Activated naive CD4-positive, alpha-beta T cell treated with anti-CD3 and anti-CD28 coated beads, Interleukin-2, amount 50 U/mL, for 72 hours (primary cell): Measurements from ENCODE around the gene ADIG. TPM values are rescaled to one million over a fixed set of nuclear protein-coding genes. Genes with fewer than 3 reads are reported as not detected.
A peak's percentile ranks its signal among the peaks of the same experiment; 100 is the strongest.

Experiments used
- ATAC-seq, 2 donors: fragments of 150-1000 bp; cut with Tn5 transposase; 2 replicates each; pipeline ENCODE4 v1.10.0; 2021; ENCODE audit warnings: mild to moderate bottlenecking in 2 of 2, moderate library complexity in 2 of 2
- DNase-seq, 2 donors: peaks; one replicate each; pipeline ENCODE4 v3.0.0; 2021 to 2022; ENCODE audit warnings: low spot score in 2 of 2
- H3K27ac Mint-ChIP-seq, 2 donors: one replicate each; pipeline ENCODE4 v1.8.0; 2022; ENCODE audit warnings: mild to moderate bottlenecking in 2 of 2, mixed read lengths in 2 of 2
- H3K36me3 Mint-ChIP-seq, 2 donors: one replicate each; pipeline ENCODE4 v1.8.0; 2022; ENCODE audit warnings: mixed read lengths in 2 of 2
- H3K9me3 Mint-ChIP-seq, 2 donors: one replicate each; pipeline ENCODE4 v1.8.0; 2022; ENCODE audit warnings: mixed read lengths in 2 of 2
- total RNA-seq, 2 donors: library from RNA; stranded (reverse); gene quantifications; one replicate each; pipeline ENCODE4 v1.2.3, GENCODE V29; 2022

Gene ADIG
- not detected for total RNA-seq

GRCh38 chr20:38581013-38581412 lies at the start of gene ADIG:
ADIG (plus strand) TSS chr20:38581197; CDS start chr20:38581251, 54 bp downstream.
- Mint-ChIP-seq H3K27ac (peak within 1 kb of the TSS; percentile 31 to 78), H3K9me3 (no peaks in the 10 kb centered on the region), H3K36me3 (no peaks in the 10 kb centered on the region)
- ATAC-seq, result no peak
- no peak for DNase-seq

DNA sequence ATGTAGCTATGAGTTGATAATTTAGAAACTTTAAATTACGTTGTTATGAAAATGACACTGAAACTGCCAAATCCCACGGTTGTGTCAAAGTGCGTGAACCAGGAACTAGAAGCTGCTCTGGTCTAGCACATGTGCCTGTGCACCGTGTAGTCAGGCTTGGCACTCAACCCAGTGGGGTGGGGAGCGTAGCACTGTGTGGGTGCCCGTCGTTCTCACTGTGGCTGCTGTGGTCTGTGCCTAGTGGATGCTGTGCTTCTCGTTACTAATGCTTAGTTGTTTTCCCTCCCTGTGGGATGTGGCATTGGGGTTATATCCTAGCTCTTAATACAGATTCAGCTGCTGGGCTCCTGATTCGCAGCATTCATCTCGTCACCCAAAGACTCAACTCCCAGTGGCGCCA lies 46.2 kb upstream of the ADIG start:
- no peak for DNase-seq
- ATAC-seq, result peak in 1 of 2 donors; percentile 37
- H3K9me3 Mint-ChIP-seq, result no peaks in the 10 kb centered on the region
- peak overlapping the region in 1 of 2 donors; percentile 65 for H3K27ac Mint-ChIP-seq
- H3K36me3 Mint-ChIP-seq, result peaks cover 9 to 18% of the 10 kb centered on the region in 2 donors

DNA sequence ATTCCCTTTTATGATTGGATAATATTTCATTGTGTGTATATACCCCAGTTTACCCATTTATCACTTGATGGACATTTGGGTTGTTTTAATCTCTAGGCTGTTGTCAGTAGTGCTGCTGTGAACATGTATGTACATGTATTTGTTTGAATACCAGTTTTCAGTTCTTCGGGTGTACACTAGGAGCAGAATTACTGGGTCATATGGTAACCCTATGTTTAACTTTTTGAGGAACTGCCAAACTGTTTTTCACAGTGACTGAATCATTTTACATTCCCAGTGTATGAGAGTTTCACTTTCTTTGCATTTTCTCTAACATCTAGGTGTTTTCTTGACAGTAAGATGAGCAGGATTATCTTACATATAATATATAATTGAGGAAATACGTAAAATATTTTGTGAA lies 44.7 kb upstream of the ADIG start:
- ATAC-seq, result no peak
- Mint-ChIP-seq H3K27ac (peak overlapping the region in 1 of 2 donors; percentile 91), H3K9me3 (no peaks in the 10 kb centered on the region), H3K36me3 (peaks cover 9 to 18% of the 10 kb centered on the region in 2 donors)
- no peak for DNase-seq

GRCh38 chr20:38537176-38537575 lies 43.8 kb upstream of the ADIG start:
- Mint-ChIP-seq H3K36me3 (peaks cover 15 to 23% of the 10 kb centered on the region in 2 donors), H3K27ac (peak overlapping the region in 1 of 2 donors; percentile 51), H3K9me3 (no peaks in the 10 kb centered on the region)
- ATAC-seq, result no peak
- DNase-seq, result no peak

DNA sequence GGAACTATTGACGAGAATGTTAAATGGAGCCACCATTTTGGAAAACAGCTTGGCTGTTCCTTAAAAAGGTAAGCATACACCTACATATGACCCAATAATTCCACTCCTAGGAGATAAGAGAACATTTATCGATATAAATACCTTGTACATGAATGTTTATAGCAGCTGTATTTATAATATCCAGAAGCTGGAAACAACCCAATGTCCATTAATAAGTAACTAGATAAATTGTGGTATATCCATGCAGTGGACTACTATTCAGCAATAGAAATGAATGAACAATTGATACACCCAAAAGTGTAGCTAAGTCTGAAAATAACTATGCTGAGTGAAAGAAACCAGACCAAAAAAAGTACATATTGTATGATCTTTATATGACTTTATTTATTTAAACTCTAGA lies 42.2 kb upstream of the ADIG start:
- peak overlapping the region in 1 of 2 donors; percentile 51 for H3K27ac Mint-ChIP-seq
- H3K36me3 Mint-ChIP-seq, result peaks cover 19 to 23% of the 10 kb centered on the region in 2 donors
- ATAC-seq (no peak), DNase-seq (no peak)
- H3K9me3 Mint-ChIP-seq, result no peaks in the 10 kb centered on the region

DNA sequence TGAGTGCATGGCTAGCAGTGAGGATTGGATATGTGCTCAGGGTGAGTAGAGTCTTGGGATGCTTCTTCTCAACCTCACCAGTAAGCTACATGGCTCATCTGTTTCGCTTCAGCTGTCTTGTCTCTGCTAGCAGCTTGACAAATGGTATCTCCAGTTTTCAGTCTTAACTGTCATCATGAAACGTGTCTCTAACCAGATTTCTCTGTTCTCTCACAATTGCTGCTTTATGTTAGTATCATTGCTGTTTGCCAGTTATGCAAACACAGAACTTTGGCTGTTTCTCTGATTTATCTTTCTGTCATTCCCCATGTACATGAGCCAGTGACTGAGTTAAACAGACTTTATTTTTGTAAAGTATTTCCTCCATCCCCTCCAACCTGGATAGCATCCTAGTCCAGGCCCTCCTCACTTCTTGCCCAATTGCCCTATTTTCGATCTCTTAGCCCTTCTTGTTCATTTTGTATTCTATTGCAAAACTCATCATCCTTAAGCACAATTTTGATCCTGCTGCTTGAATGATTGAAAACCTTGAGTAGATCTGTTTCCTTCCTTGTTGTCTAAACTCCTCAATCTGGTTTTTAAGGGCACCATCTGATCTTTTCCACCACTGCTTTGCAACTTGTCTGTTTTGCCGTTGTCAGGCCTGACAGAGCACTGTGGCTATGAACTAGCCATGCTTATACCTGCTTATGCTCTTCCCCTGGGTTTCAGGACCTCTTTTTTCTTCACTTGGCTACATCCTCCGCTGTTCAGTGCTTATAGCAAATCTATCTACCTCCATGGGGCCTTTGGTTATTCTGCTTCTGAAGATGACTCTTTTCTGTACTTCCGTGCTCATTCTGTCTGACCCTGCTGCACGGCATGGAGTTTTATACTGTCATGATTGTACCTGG lies 37.7 kb upstream of the ADIG start:
- ATAC-seq, result no peak
- H3K27ac Mint-ChIP-seq, result peak overlapping the region in 1 of 2 donors; percentile 31
- no peak for DNase-seq
- H3K9me3 Mint-ChIP-seq, result no peaks in the 10 kb centered on the region
- H3K36me3 Mint-ChIP-seq, result peaks cover 6 to 11% of the 10 kb centered on the region in 2 donors

DNA sequence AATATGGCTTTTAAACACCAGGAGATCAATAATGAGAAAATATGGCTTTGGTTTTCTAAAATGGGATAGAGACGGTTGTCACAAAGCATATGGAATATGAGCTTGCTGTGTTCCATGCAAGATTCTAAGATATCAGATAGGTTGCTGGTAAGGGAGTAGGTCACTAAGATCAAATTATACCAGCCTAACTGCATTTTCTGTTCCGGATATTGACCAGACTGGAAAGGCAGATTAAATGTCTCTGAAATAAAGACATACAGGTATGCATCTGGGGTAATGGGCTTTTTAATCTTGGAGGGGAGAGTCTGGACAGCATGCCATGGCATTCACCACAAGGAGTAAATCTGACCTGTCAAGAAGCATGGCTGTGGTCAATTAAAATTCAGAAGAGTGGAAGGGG lies 35.2 kb upstream of the ADIG start:
- H3K9me3 Mint-ChIP-seq, result no peaks in the 10 kb centered on the region
- no peak for ATAC-seq
- DNase-seq, result no peak
- H3K27ac Mint-ChIP-seq, result no peak overlapping the region
- peaks cover 6 to 11% of the 10 kb centered on the region in 2 donors for H3K36me3 Mint-ChIP-seq

- no peak for DNase-seq
- no peak for ATAC-seq
- H3K9me3 Mint-ChIP-seq, result no peaks in the 10 kb centered on the region
- peaks cover 0 to 6% of the 10 kb centered on the region in 2 donors for H3K36me3 Mint-ChIP-seq
- peak overlapping the region in 1 of 2 donors; percentile 61 for H3K27ac Mint-ChIP-seq
These were observed 33.5 kb upstream of the ADIG start for GRCh38 chr20:38547288-38548085.

- ATAC-seq (no peak), DNase-seq (no peak)
- Mint-ChIP-seq H3K27ac (no peak overlapping the region), H3K36me3 (peaks cover 0 to 4% of the 10 kb centered on the region in 2 donors), H3K9me3 (no peaks in the 10 kb centered on the region)
These were observed 32.5 kb upstream of the ADIG start for GRCh38 chr20:38548356-38549083.

- Mint-ChIP-seq H3K27ac (no peak overlapping the region), H3K36me3 (no peaks in the 10 kb centered on the region), H3K9me3 (no peaks in the 10 kb centered on the region)
- ATAC-seq, result no peak
- no peak for DNase-seq
These were observed 30.7 kb upstream of the ADIG start for GRCh38 chr20:38550274-38550673.

- Mint-ChIP-seq H3K9me3 (no peaks in the 10 kb centered on the region), H3K27ac (no peak overlapping the region), H3K36me3 (no peaks in the 10 kb centered on the region)
- no peak for ATAC-seq
- DNase-seq, result no peak
These were observed 29.9 kb upstream of the ADIG start for GRCh38 chr20:38551056-38551626.

- Mint-ChIP-seq H3K36me3 (peaks cover 0 to 8% of the 10 kb centered on the region in 2 donors), H3K9me3 (no peaks in the 10 kb centered on the region), H3K27ac (no peak overlapping the region)
- no peak for ATAC-seq
- no peak for DNase-seq
These were observed 26.0 kb upstream of the ADIG start for GRCh38 chr20:38554986-38555385.

DNA sequence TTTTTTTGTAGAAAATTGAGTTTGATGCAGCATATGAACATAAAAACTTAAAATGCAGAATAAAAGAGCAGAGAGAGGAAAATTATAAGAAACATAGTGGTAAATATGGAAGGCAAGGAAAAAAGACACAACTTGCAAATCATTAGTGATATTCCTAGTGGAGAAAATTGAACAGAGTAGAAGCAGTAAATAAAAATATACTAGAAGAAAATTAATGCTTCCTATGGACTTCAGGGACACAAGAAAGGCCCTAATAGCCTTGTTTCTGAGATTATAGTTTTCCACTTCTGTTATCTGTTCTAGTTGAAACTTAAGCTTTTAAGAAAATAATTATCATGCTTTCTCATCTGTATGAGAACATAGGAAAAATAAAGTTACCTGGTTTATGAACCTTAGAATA lies 25.6 kb upstream of the ADIG start:
- DNase-seq (no peak), ATAC-seq (no peak)
- no peak overlapping the region for H3K27ac Mint-ChIP-seq
- peaks cover 0 to 8% of the 10 kb centered on the region in 2 donors for H3K36me3 Mint-ChIP-seq
- no peaks in the 10 kb centered on the region for H3K9me3 Mint-ChIP-seq

DNA sequence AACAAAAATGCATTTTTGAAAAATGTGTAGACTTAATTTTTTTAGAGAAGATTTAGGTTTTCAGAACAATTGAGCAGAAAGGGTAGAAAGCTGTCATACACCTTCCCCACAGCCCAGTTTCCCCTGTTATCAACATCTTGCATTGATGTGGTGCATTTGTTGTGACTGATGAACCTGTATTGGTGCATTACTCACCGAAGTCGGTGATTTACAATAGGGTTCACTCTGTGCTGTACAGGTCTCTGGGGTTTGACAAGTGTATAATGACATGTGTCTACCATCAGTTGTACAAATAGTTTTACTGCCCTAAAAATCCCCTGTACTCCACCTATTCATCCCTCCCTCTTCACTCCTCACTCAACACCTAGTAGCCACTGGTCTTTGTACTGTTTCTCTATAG lies 23.8 kb upstream of the ADIG start:
- ATAC-seq, result peak in 1 of 2 donors; percentile 53
- peaks cover 0 to 8% of the 10 kb centered on the region in 2 donors for H3K36me3 Mint-ChIP-seq
- H3K9me3 Mint-ChIP-seq, result no peaks in the 10 kb centered on the region
- H3K27ac Mint-ChIP-seq, result no peak overlapping the region
- DNase-seq, result no peak

DNA sequence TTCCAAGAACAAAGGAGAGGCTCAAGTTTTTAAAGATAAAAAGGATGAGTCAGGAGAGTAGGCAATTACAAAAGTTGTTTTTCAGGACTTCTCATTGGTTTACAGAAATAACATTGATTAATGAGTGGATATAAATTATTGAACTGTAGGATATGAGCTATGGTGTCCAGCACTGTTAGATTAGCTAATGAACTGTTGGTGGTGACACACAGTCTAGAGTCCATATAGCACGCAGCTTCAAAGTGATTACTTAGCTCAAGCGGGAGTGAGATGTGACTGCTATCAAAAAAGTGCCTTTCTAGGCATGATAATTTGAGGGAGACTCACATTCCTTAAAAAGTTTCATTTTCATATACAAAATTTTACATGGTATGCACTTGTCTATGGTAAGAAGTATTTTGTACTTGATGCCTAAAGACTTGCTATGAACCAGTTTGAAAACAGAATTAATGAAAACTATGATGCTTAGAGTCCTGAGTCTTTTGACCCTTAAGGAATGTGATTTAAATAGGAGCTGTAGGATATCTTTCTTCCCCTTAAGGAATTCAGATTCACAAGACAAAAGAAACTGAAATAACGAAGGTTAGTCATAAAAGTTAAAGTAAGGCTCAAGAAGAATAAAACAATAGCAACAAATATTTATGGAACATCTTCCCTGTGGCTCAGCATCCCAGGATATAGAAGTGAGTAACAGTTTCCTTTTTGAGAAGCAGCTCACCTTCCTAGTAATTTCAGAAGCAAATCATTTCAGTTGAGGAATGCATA lies 22.2 kb upstream of the ADIG start:
- no peak for DNase-seq
- H3K27ac Mint-ChIP-seq, result no peak overlapping the region
- no peak for ATAC-seq
- peaks cover 0 to 8% of the 10 kb centered on the region in 2 donors for H3K36me3 Mint-ChIP-seq
- no peaks in the 10 kb centered on the region for H3K9me3 Mint-ChIP-seq

- ATAC-seq (no peak), DNase-seq (no peak)
- Mint-ChIP-seq H3K27ac (no peak overlapping the region), H3K36me3 (peaks cover 0 to 8% of the 10 kb centered on the region in 2 donors), H3K9me3 (no peaks in the 10 kb centered on the region)
These were observed 21.2 kb upstream of the ADIG start for GRCh38 chr20:38559764-38560163.
